LNCAP (cell line): ENCODE results near the gene ZNF182.

ENCODE experiments used
- TF ChIP-seq, protein P1 (sequence below): fragments of 450-650 bp; IDR thresholded peaks from 2 replicates; pipeline ENCODE4 v1.5.1; 2017; ENCODE audit warnings: mild to moderate bottlenecking

The ZNF182 gene

DNA sequence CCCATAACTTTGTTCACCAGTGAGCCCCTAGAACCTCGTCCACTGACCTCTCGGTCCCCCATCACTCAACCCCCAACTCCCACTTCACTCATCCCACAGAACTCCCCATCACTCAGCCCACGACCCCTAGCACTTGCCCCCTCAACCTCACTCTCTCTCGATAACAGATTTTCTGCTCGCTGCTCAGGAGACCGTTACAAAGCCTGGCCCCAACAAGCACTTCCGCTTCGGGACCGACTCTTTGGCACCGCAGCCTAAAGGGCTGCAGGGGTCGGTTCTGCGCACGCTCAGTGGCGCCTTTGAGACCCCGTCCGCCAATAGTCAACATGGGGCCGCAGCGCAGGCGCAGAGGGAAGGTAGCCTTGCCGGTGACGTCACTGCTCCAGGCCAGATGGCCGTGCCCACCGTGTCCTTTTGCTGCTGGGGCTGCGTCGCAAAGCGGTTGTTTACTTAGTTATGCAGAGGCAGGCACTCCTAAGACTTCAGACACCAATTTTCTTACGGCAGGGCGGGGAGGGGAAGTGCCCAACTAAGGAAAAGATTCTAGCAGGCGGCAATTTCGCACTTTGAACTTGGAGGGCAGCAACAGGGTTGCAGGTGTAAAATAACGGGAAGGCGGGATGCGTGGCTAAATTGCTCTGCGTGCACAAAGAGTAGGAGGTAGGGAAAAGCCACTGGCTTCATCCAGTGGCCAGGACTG is at the start of gene ZNF182:
TSS of gene ZNF182 (minus strand) at position 232 of the 700 bp plus-strand sequence. CDS start 1,380 bp downstream, outside the sequence.
- TF ChIP-seq, protein P1, sequence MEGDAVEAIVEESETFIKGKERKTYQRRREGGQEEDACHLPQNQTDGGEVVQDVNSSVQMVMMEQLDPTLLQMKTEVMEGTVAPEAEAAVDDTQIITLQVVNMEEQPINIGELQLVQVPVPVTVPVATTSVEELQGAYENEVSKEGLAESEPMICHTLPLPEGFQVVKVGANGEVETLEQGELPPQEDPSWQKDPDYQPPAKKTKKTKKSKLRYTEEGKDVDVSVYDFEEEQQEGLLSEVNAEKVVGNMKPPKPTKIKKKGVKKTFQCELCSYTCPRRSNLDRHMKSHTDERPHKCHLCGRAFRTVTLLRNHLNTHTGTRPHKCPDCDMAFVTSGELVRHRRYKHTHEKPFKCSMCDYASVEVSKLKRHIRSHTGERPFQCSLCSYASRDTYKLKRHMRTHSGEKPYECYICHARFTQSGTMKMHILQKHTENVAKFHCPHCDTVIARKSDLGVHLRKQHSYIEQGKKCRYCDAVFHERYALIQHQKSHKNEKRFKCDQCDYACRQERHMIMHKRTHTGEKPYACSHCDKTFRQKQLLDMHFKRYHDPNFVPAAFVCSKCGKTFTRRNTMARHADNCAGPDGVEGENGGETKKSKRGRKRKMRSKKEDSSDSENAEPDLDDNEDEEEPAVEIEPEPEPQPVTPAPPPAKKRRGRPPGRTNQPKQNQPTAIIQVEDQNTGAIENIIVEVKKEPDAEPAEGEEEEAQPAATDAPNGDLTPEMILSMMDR = no peak

DNA sequence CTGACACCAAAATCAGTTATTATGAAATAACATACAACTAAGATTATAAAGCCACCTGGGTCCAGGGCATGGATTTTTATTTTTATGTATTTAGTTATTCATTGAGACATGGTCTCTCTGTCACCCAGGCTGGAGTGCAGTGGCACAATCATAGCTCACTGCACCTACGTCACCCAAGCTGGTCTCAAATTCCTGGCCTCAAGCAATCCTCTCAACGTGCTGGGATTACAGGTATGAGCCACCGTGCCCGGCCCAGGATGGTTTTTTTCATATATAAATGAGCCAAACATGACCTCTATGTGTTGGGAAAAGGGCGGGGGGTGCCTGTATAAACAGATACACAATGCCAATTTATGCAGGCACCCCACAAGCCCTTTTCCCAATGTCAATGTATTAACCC is 43.1 kb upstream of the ZNF182 start:
- TF ChIP-seq, protein P1 = no peak

DNA sequence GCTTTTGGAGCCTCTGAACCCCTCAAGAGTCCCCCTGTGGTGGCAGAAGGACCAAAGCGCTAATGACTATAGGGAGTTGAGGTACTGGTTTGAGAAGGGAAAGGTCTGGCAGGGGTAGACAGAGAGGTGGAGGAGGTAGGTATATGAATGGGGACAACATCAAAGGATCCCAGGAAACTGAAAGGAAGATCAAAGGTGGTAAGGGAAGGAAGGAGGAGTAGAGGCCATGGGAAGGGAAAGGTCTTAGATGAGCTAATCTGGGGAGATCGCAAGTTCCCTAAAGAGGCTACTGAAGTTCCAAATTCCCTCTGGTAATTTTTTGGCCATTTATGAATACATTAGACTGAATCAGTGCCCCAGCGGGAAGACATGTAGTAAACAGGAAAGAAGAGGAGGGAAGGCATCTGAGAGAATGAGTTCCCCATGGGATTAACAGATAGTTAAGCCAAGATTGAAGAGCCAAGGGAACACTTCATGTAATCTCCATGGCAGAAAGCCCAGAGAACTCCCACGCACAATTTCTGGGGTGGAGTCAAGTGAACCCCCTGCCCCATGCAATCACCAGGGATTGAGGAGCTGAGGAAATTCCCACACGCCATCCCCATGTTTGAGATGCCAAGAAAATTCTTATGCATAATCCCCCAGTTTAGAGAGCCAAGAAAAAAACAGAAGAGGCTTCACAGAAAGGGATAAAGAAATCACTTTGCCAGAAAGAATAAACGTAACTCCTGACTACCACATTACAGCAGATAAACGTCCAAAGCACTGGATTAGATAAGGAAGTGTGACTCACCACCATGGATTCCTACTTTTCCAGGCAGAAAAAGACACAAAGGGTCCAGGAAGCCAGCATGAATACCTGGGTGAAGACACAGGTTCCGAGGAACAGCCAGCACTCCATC is 41.9 kb upstream of the ZNF182 start:
- TF ChIP-seq, protein P1 = no peak

DNA sequence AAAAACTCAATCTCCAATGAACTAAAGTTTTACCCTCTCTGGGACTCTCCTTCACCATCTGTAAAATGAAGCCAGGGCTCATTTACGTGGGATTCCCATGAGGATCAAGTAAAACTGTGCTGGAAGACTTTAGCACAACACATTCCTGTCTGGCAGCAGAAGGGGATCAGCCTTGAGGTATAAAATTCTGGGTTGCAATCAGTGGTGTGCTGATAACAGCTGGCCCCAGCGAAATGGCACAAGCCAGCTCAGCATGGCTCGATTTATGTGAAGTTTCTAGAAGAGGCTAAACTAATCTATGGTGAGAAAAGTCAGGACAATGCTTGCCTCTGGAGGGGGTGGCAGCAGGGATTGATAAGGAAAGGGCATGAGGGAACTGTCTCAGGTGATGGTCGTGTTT is 39.3 kb upstream of the ZNF182 start:
- TF ChIP-seq, protein P1 = no peak

DNA sequence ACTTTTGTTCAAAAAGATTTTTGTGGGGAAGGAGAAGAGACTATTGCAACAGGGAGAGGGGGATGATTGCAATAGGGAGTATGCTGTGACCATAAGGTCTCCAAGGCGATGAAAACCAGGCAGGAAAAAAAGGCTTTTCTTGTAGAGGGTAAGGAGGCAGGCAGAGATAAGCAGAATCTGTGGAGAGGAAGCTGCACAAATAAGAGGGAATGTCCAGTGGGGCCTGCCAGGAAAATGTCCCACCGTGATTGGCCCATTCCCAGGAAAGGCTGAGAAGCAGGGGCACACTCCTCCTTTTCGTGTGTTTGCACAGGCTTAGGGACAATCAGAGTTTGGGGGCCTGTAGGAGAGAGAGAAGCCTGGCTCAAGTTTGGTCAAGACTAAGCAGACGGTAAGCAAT is 32.1 kb upstream of the ZNF182 start:
- TF ChIP-seq, protein P1 = no peak

DNA sequence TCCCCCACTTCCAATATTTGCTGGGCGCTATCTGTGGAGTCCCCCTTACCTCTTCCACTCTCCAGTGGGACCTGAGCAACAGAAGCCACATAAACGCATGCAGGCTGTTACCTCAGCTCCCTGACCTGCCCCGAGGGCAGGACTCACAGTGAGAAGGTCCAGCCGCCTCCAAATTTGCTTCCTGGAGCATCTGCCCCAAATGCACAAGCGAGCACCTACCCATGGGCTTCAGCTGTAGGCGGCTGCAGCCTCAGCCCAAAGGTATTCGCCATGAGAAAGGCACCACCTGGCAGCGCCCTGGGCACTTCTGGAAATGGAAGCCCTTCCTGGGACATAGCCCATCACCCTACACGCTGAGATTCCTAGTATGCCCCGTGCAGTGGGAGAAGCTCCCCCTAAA is 26.4 kb upstream of the ZNF182 start:
- TF ChIP-seq, protein P1 = no peak

DNA sequence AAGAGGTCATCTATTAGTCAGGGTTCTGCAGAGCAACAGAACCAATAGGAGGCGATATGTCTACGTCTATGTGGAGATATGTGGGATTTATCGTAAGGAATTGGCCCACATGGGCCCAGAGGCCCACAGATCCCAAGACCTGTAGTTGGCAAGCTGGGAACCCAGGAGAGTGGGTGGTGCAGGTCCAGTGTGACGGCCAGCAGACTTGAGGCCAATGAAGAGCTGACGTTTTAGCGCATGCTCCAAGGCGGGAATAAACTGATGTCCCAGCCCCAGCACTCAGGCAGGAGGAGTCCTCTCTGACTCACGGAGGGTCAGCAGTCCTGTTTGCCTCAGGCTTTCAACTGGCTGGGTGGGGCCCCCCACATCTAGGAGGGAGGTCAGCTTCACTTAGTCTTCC is 24.3 kb upstream of the ZNF182 start:
- TF ChIP-seq, protein P1 = no peak
